Measurements from ENCODE around the gene CARS2.
"Not testable (repeated sequence)": the region's sequence is repeated elsewhere in the genome, so short reads cannot be mapped to it uniquely, and the experiment has no call there.

The CARS2 gene

GRCh38 chr13:110682746-110683145, 23.2 kb downstream of the CARS2 start:
- Mint-ChIP-seq H3K27ac (no peak overlapping the region), H3K27me3 (ENCODE audit: low read depth) (no peaks in the 10 kb centered on the region), H3K4me1 (ENCODE audit: low read depth) (no peaks in the 10 kb centered on the region), H3K9me3 (no peaks in the 10 kb centered on the region), H3K4me3 (no peak overlapping the region), H3K36me3 (ENCODE audit: low read depth) (peaks cover 43% of the 10 kb centered on the region)
- DNase-seq (ENCODE audit: low spot score) = no peak

DNA sequence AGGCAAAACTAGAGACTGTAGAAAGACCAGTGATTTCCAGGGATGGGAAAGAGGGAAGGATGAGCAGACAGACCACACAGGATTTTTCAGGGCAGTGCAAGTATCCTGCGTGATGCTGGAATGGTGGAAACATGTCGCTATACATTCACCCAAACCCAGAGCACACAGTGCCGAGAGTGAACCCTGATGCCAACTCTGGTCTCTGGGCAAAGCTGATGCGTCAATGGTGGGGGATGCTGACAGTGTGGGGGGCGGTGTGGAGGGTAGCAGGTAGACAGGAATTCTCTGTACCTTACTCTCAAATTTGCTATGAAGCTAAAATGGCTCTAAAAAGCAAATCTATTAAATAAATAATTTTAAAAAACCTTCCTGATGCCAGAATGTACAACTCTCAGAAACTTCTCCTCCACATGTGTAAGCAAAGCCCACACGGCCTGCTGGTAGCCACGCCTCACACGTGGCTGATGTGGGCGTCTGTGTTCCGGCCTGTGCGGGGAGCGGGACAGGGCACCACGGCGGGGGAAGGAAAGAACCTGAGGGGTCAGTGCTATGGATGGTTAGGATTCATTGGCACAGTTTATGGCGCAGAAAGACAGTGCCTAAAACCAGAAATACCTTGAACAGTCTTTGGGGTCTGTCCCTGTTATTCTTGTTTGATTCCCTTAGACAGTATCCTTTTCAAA, 23.9 kb downstream of the CARS2 start:
- H3K27ac Mint-ChIP-seq = no peak overlapping the region
- H3K9me3 Mint-ChIP-seq = no peaks in the 10 kb centered on the region
- peaks cover 41% of the 10 kb centered on the region for H3K36me3 Mint-ChIP-seq (ENCODE audit: low read depth)
- H3K4me1 Mint-ChIP-seq (ENCODE audit: low read depth) = no peaks in the 10 kb centered on the region
- DNase-seq (ENCODE audit: low spot score) = no peak
- H3K4me3 Mint-ChIP-seq = no peak overlapping the region
- no peaks in the 10 kb centered on the region for H3K27me3 Mint-ChIP-seq (ENCODE audit: low read depth)

- no peak overlapping the region for H3K4me3 Mint-ChIP-seq
- no peaks in the 10 kb centered on the region for H3K9me3 Mint-ChIP-seq
- H3K4me1 Mint-ChIP-seq (ENCODE audit: low read depth) = no peaks in the 10 kb centered on the region
- H3K27ac Mint-ChIP-seq = no peak overlapping the region
- H3K36me3 Mint-ChIP-seq (ENCODE audit: low read depth) = peaks cover 47% of the 10 kb centered on the region
- no peaks in the 10 kb centered on the region for H3K27me3 Mint-ChIP-seq (ENCODE audit: low read depth)
- DNase-seq (ENCODE audit: low spot score) = no peak
These were observed 25.1 kb downstream of the CARS2 start for GRCh38 chr13:110680852-110681251.

GRCh38 chr13:110677731-110678545, 28.0 kb downstream of the CARS2 start:
- Mint-ChIP-seq H3K36me3 (ENCODE audit: low read depth) (peaks cover 64% of the 10 kb centered on the region), H3K4me1 (ENCODE audit: low read depth) (no peaks in the 10 kb centered on the region), H3K27me3 (ENCODE audit: low read depth) (no peaks in the 10 kb centered on the region), H3K9me3 (no peaks in the 10 kb centered on the region), H3K27ac (no peak overlapping the region), H3K4me3 (no peak overlapping the region)
- DNase-seq (ENCODE audit: low spot score) = no peak

- Mint-ChIP-seq H3K4me3 (no peak overlapping the region), H3K36me3 (ENCODE audit: low read depth) (peaks cover 69% of the 10 kb centered on the region), H3K9me3 (no peaks in the 10 kb centered on the region), H3K27ac (no peak overlapping the region), H3K4me1 (ENCODE audit: low read depth) (no peaks in the 10 kb centered on the region), H3K27me3 (ENCODE audit: low read depth) (no peaks in the 10 kb centered on the region)
- DNase-seq (ENCODE audit: low spot score) = peak; percentile 19
These were observed 29.0 kb downstream of the CARS2 start for GRCh38 chr13:110676595-110677587.

DNA sequence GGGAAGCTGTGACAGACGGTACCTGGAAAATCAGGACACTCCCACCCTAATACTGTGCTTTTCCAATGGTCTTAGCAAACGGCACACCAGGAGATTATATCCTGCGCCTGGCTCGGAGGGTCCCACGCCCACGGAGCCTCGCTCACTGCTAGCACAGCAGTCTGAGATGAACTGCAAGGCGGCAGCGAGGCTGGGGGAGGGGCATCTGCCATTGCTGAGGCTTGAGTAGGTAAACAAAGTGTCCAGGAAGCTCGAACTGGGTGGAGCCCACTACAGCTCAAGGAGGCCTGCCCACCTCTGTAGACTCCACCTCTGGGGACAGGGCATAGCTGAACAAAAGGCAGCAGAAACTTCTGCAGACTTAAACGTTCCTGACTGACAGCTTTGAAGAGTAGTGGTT, 36.1 kb downstream of the CARS2 start:
- H3K36me3 Mint-ChIP-seq (ENCODE audit: low read depth) = peaks cover 56% of the 10 kb centered on the region
- H3K9me3 Mint-ChIP-seq; H3K27ac Mint-ChIP-seq; H3K4me1 Mint-ChIP-seq (ENCODE audit: low read depth); DNase-seq (ENCODE audit: low spot score); H3K4me3 Mint-ChIP-seq; H3K27me3 Mint-ChIP-seq (ENCODE audit: low read depth): not testable (repeated sequence)

GRCh38 chr13:110669036-110669435, 36.9 kb downstream of the CARS2 start:
- H3K27me3 Mint-ChIP-seq (ENCODE audit: low read depth) = no peaks in the 10 kb centered on the region
- H3K4me3 Mint-ChIP-seq = no peak overlapping the region
- no peaks in the 10 kb centered on the region for H3K9me3 Mint-ChIP-seq
- peaks cover 50% of the 10 kb centered on the region for H3K36me3 Mint-ChIP-seq (ENCODE audit: low read depth)
- no peak for DNase-seq (ENCODE audit: low spot score)
- no peak overlapping the region for H3K27ac Mint-ChIP-seq
- peaks cover 4% of the 10 kb centered on the region for H3K4me1 Mint-ChIP-seq (ENCODE audit: low read depth)

DNA sequence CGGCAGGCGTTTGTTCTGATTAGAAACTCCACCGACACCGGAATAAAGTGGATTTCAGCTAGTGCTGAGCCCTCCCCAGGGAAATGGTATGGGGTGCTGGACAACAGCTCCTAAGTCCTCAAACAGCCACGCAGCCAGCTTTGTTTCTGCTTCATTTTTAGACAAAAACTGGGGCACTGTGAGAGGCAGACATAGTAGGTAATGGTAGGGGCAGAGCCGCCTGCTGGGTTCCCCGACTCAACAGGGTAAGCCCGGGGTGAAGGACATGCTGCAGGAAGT, 39.7 kb downstream of the CARS2 start:
- H3K4me1 Mint-ChIP-seq (ENCODE audit: low read depth) = peaks cover 4% of the 10 kb centered on the region
- H3K9me3 Mint-ChIP-seq = peaks cover 10% of the 10 kb centered on the region
- H3K27ac Mint-ChIP-seq = no peak overlapping the region
- H3K4me3 Mint-ChIP-seq = no peak overlapping the region
- no peak for DNase-seq (ENCODE audit: low spot score)
- no peaks in the 10 kb centered on the region for H3K27me3 Mint-ChIP-seq (ENCODE audit: low read depth)
- H3K36me3 Mint-ChIP-seq (ENCODE audit: low read depth) = peaks cover 58% of the 10 kb centered on the region

- Mint-ChIP-seq H3K4me3 (no peak overlapping the region), H3K27me3 (ENCODE audit: low read depth) (no peaks in the 10 kb centered on the region), H3K4me1 (ENCODE audit: low read depth) (peaks cover 2% of the 10 kb centered on the region), H3K9me3 (peaks cover 11% of the 10 kb centered on the region), H3K36me3 (ENCODE audit: low read depth) (peaks cover 58% of the 10 kb centered on the region), H3K27ac (no peak overlapping the region)
- no peak for DNase-seq (ENCODE audit: low spot score)
These were observed 40.2 kb downstream of the CARS2 start for GRCh38 chr13:110665491-110666254.

DNA sequence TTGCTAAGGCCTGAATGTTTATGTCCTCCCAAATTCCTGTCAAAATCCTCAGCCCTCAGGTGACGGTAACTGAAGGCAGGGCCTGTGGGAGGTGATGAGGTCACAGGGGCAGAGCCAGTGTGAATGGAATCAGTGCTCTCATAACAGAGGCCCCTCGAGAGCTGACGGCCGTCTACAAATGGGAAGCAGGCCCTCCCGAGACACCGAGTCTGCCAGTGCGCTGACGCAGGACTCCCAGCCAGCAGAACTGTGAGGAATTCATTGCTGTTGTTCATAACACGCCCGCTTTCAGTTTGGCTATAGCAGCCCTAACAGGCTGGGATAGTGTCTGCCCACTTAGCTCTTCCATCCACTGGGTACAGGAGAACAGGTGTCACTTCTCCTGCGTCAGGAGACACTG, 41.2 kb downstream of the CARS2 start:
- H3K27ac Mint-ChIP-seq = no peak overlapping the region

DNA sequence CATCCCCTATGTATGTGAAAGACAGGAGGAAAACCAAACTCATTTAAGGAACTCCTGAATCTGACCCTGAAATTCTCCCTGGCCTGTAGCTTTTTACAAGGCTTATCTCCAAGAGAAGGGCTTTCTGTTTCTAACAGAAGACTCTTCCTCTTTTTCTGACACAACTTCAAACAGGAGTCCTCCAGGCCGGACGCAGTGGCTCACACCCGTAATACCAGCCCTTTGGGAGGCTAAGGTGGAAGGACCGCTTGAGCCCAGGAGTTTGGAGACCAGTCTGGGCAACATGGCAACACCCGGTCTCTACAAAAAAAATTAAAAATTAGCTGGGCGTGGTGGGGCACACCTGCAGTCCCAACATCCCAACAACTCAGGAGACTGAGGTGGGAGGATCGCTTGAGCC, 41.9 kb downstream of the CARS2 start:
- Mint-ChIP-seq H3K4me1 (ENCODE audit: low read depth) (peaks cover 4% of the 10 kb centered on the region), H3K36me3 (ENCODE audit: low read depth) (peaks cover 72% of the 10 kb centered on the region), H3K4me3 (no peak overlapping the region), H3K9me3 (peaks cover 21% of the 10 kb centered on the region), H3K27me3 (ENCODE audit: low read depth) (no peaks in the 10 kb centered on the region), H3K27ac (no peak overlapping the region)
- DNase-seq (ENCODE audit: low spot score) = no peak

More for the DNA sequence above, 41.2 kb downstream of the CARS2 start:
- no peak for DNase-seq (ENCODE audit: low spot score)
- peaks cover 2% of the 10 kb centered on the region for H3K4me1 Mint-ChIP-seq (ENCODE audit: low read depth)
- H3K27me3 Mint-ChIP-seq (ENCODE audit: low read depth) = no peaks in the 10 kb centered on the region
- peaks cover 66% of the 10 kb centered on the region for H3K36me3 Mint-ChIP-seq (ENCODE audit: low read depth)
- peaks cover 16% of the 10 kb centered on the region for H3K9me3 Mint-ChIP-seq
- H3K4me3 Mint-ChIP-seq = no peak overlapping the region

DNA sequence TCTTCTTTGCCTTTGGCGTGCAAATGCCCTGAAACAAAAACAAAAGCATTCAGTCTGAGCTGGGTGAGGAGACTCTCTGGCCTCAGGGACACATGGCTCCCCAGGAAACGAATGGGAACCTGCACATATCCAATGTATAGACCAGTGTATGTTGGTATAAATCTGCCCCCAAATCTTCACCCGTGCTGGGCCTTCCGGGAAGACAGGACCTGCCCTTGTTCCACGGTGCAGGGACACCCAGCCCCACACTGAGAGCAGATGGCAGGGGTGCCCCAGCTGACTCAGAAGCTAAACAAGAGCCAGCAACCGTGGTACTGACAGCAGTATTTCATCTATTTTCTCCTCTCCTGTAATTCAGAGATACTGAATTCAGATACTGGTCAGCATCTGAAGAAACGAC, 42.4 kb downstream of the CARS2 start:
- peaks cover 69% of the 10 kb centered on the region for H3K36me3 Mint-ChIP-seq (ENCODE audit: low read depth)
- H3K4me1 Mint-ChIP-seq (ENCODE audit: low read depth) = peaks cover 2% of the 10 kb centered on the region
- H3K27me3 Mint-ChIP-seq (ENCODE audit: low read depth) = no peaks in the 10 kb centered on the region
- H3K4me3 Mint-ChIP-seq = no peak overlapping the region
- H3K9me3 Mint-ChIP-seq = peaks cover 22% of the 10 kb centered on the region
- H3K27ac Mint-ChIP-seq = no peak overlapping the region
- DNase-seq (ENCODE audit: low spot score) = no peak

GRCh38 chr13:110662777-110663443, 43.0 kb downstream of the CARS2 start:
- Mint-ChIP-seq H3K27ac (no peak overlapping the region), H3K27me3 (ENCODE audit: low read depth) (no peaks in the 10 kb centered on the region), H3K36me3 (ENCODE audit: low read depth) (peaks cover 72% of the 10 kb centered on the region), H3K9me3 (peaks cover 26% of the 10 kb centered on the region), H3K4me3 (no peak overlapping the region), H3K4me1 (ENCODE audit: low read depth) (peaks cover 8% of the 10 kb centered on the region)
- no peak for DNase-seq (ENCODE audit: low spot score)
